IMR-90 (cell line): Measurements from ENCODE around the gene CAPN10. TPM values are rescaled to one million over a fixed set of nuclear protein-coding genes. Genes with fewer than 3 reads are reported as not detected.

ENCODE experiments used
- ATAC-seq: fragments of 200-7000 bp; cut with Tn5 transposase; 2 replicates; pipeline ENCODE4 v1.9.1; 2020; ENCODE audit warnings: low read depth, mild to moderate bottlenecking, moderate library complexity
- BruUV-seq: library from RNA; stranded (reverse); fragments of 400-500 nt; replicated peaks from 2 replicates; lab custom pipeline; 2021; lab: Mats Ljungman, UMichigan
- CTCF ChIA-PET: fragments of 300-600 bp; formaldehyde crosslinking; extraction: SDS; loops from one replicate; lab custom pipeline; 2021; ENCODE audit warnings: antibody characterized with exemption; lab: Yijun Ruan, JAX
- POLR2A ChIA-PET: fragments of 300-600 bp; sonication (Branson Sonifier 250); formaldehyde crosslinking; loops from one replicate; lab custom pipeline; 2022; ENCODE audit warnings: antibody characterized with exemption; ENCODE audit not compliant: unreplicated experiment; lab: Charles Lee
- DNase-seq: peaks from one replicate; pipeline ENCODE4 v3.0.0; 2013
- H2AFZ ChIP-seq: replicated peaks from 2 replicates; pipeline ENCODE3; 2013; ENCODE audit warnings: low read length, mild to moderate bottlenecking; ENCODE audit not compliant: poor library complexity
- H2AK5ac ChIP-seq: 2 replicates; pipeline ENCODE4 v1.6.1; 2013; ENCODE audit warnings: low read depth, low read length, inconsistent platforms
- H2AK9ac ChIP-seq: replicated peaks from 2 replicates; pipeline ENCODE3; 2013; ENCODE audit warnings: mild to moderate bottlenecking, low read depth, low read length, moderate library complexity; ENCODE audit not compliant: poor library complexity
- H2BK120ac ChIP-seq: 2 replicates; pipeline ENCODE4 v1.6.1; 2013; ENCODE audit warnings: low read depth, low read length, inconsistent platforms
- H2BK15ac ChIP-seq: 3 replicates; pipeline ENCODE4 v1.6.1; 2013; ENCODE audit warnings: low read depth, low read length, inconsistent platforms
- H2BK20ac ChIP-seq: 2 replicates; pipeline ENCODE4 v1.6.1; 2013; ENCODE audit warnings: low read depth, mild to moderate bottlenecking, inconsistent platforms, low read length, moderate library complexity
- H2BK5ac ChIP-seq: 2 replicates; pipeline ENCODE4 v1.6.1; 2013; ENCODE audit warnings: mild to moderate bottlenecking, low read depth, low read length, inconsistent platforms; ENCODE audit not compliant: poor library complexity, severe bottlenecking
- H3K14ac ChIP-seq: replicated peaks from 2 replicates; pipeline ENCODE4 v1.6.1; 2013; ENCODE audit warnings: low read depth, low read length, inconsistent platforms
- H3K18ac ChIP-seq: 2 replicates; pipeline ENCODE4 v1.6.1; 2013; ENCODE audit warnings: low read depth, low read length, control low read depth
- H3K23ac ChIP-seq: 2 replicates; pipeline ENCODE4 v1.6.1; 2013; ENCODE audit warnings: low read depth, low read length, inconsistent platforms
- H3K27ac ChIP-seq: 2 replicates; pipeline ENCODE4 v1.5.1; 2013; ENCODE audit warnings: mild to moderate bottlenecking, control low read depth, low read length; ENCODE audit not compliant: insufficient read depth
- H3K27me3 ChIP-seq: 2 replicates; pipeline ENCODE4 v1.6.1; 2013; ENCODE audit warnings: low read length; ENCODE audit not compliant: control insufficient read depth, insufficient read depth
- H3K36me3 ChIP-seq: 2 replicates; pipeline ENCODE4 v1.6.1; 2013; ENCODE audit warnings: low read length, mixed read lengths; ENCODE audit not compliant: control insufficient read depth, insufficient read depth
- H3K4ac ChIP-seq: 2 replicates; pipeline ENCODE4 v1.6.1; 2013; ENCODE audit warnings: low read depth, low read length, inconsistent platforms
- H3K4me1 ChIP-seq: 2 replicates; pipeline ENCODE4 v1.6.1; 2013; ENCODE audit warnings: low read length, mixed read lengths; ENCODE audit not compliant: control insufficient read depth, insufficient read depth
- H3K4me2 ChIP-seq: 2 replicates; pipeline ENCODE4 v1.6.1; 2013; ENCODE audit warnings: low read depth, mild to moderate bottlenecking, control low read depth, low read length, moderate library complexity
- H3K4me3 ChIP-seq: 2 replicates; pipeline ENCODE4 v1.5.1; 2013; ENCODE audit warnings: low read depth, mild to moderate bottlenecking, control low read depth, low read length, moderate library complexity; ENCODE audit not compliant: insufficient read depth
- H3K56ac ChIP-seq: 2 replicates; pipeline ENCODE4 v1.6.1; 2013; ENCODE audit warnings: low read length, inconsistent platforms; ENCODE audit not compliant: insufficient read depth; ENCODE audit errors: extremely low read depth
- H3K79me1 ChIP-seq, 2 experiments: 2 replicates each; pipeline ENCODE4 v1.6.1; 2013; ENCODE audit warnings: low read length in 2 of 2, inconsistent platforms in 1 of 2, low read depth in 1 of 2
- H3K9ac ChIP-seq: 2 replicates; pipeline ENCODE4 v1.6.1; 2013; ENCODE audit warnings: low read depth, low read length, control low read depth
- H3K9me1 ChIP-seq: 2 replicates; pipeline ENCODE4 v1.6.1; 2013; ENCODE audit warnings: low read length, inconsistent platforms; ENCODE audit not compliant: insufficient read depth
- H3K9me3 ChIP-seq: 2 replicates; pipeline ENCODE4 v1.6.1; 2013; ENCODE audit warnings: low read length; ENCODE audit not compliant: control insufficient read depth, insufficient read depth
- H4K20me1 ChIP-seq: 2 replicates; pipeline ENCODE4 v1.6.1; 2013; ENCODE audit warnings: low read length, inconsistent platforms; ENCODE audit not compliant: insufficient read depth
- H4K5ac ChIP-seq: 2 replicates; pipeline ENCODE4 v1.6.1; 2013; ENCODE audit warnings: mild to moderate bottlenecking, low read depth, low read length, control low read depth
- H4K8ac ChIP-seq, 2 experiments: 2 replicates each; pipeline ENCODE4 v1.6.1; 2013; ENCODE audit warnings: low read depth in 2 of 2, low read length in 2 of 2, control low read depth in 1 of 2, inconsistent platforms in 1 of 2
- H4K91ac ChIP-seq: 2 replicates; pipeline ENCODE4 v1.6.1; 2013; ENCODE audit warnings: low read depth, low read length, inconsistent platforms; ENCODE audit not compliant: insufficient read depth
- MAFK ChIP-seq: IDR thresholded peaks from 2 replicates; pipeline ENCODE4 v1.6.1; 2012; ENCODE audit warnings: low read depth, low read length, improper control_type of control experiment
- MAZ ChIP-seq: IDR thresholded peaks from 2 replicates; pipeline ENCODE4 v1.6.1; 2012; ENCODE audit warnings: low read depth, mild to moderate bottlenecking, low read length, improper control_type of control experiment, moderate library complexity, borderline replicate concordance
- SMC3 ChIP-seq: fragments of 150-350 bp; IDR thresholded peaks from 2 replicates; pipeline ENCODE4 v1.6.1; 2016; ENCODE audit warnings: low read depth, mild to moderate bottlenecking, antibody characterized with exemption, low read length, moderate library complexity
- WGBS, 2 experiments: methylation state at CpG; one replicate each; pipeline versions ENCODE4 v1.1.5 to v1.1.7; 2013; ENCODE audit warnings: missing lambda C conversion rate in 2 of 2; ENCODE audit not compliant: insufficient read length in 1 of 2; ENCODE audit errors: extremely low coverage in 2 of 2; 5-methylcytosine and 5-hydroxymethylcytosine counted together
- dilution Hi-C: fragments of 300-500 bp; cut with HindIII; formaldehyde crosslinking; loops from one replicate; pipeline ENCODE4 v1.14.3; 2018; ENCODE audit warnings: low sequenced_read_pairs; ENCODE audit not compliant: unreplicated experiment
- in situ Hi-C: fragments of 300-500 bp; cut with MboI; formaldehyde crosslinking; loops from 3 replicates; pipeline ENCODE4 v1.14.3; 2019; ENCODE audit warnings: low sequenced_read_pairs, inconsistent platforms, mixed read lengths
- intact Hi-C: fragments of 100-400 bp; cut with micrococcal nuclease; formaldehyde crosslinking; loops from 2 replicates; pipeline ENCODE4 v1.10.0; 2022
- polyA plus RNA-seq, 3 experiments: library from polyadenylated mRNA; depleted of rRNA; stranded (reverse); fragments of >200 nt; gene quantifications; 2 replicates each; pipeline ENCODE4 v1.2.3, GENCODE V29; 2012; ENCODE audit warnings: low replicate concordance in 1 of 3
- total RNA-seq: library from RNA; depleted of rRNA; stranded (reverse); fragments of >200 nt; gene quantifications from 2 replicates; pipeline ENCODE4 v1.2.3, GENCODE V29; 2012

CAPN10 gene
- total and polyA plus RNA-seq, 2 of the 4 experiments (the other 2 are of a cell fraction) = 6.3 to 20.9 TPM

DNA sequence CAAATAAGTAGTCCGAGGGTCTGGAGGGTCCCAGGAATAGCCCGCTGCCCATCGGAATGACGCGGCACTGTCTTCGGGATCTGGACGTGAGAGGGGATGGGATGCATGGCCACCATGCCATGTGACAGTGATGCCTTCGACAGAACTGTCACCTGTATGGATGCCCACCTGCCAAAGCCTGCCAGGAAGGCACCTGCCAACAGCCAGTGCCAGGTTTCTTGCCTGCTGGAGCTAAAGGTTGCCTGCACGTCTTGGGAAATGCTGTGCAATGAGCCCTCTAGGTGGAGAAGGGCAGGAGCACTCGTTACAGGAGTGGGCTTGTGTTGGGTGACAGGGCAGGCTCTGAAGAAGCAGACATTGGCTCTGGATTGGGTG is 59.3 kb downstream of the CAPN10 start:
- Histone ChIP-seq H3K4me3 (no peak overlapping the region), H3K36me3 (no peaks in the 10 kb centered on the region), H4K91ac (no peak overlapping the region), H2AFZ (no peak overlapping the region), H3K4ac (no peak overlapping the region), H3K18ac (no peak overlapping the region), H3K4me1 (no peaks in the 10 kb centered on the region), H4K20me1 (no peaks in the 10 kb centered on the region), H3K9ac (no peak overlapping the region), H3K9me1 (no peaks in the 10 kb centered on the region), H3K14ac (no peak overlapping the region), H3K79me1 (no peaks in the 10 kb centered on the region), H3K4me2 (no peak overlapping the region), H4K8ac (no peak overlapping the region), H2AK9ac (no peak overlapping the region), H2BK15ac (no peak overlapping the region), H4K5ac (no peak overlapping the region), H2BK120ac (no peak overlapping the region), H3K23ac (no peak overlapping the region), H3K27me3 (peaks cover 66% of the 10 kb centered on the region), H2BK5ac (no peak overlapping the region), H3K9me3 (no peaks in the 10 kb centered on the region), H2AK5ac (no peak overlapping the region), H2BK20ac (no peak overlapping the region), H3K27ac (no peak overlapping the region), H3K56ac (no peak overlapping the region)
- TF ChIP-seq MAFK (no peak), SMC3 (no peak), MAZ (no peak)
- no peak for ATAC-seq
- in situ Hi-C loops (no loop called here), intact Hi-C loops (no loop called here), dilution Hi-C loops (no loop called here)
- no TSS peak for BruUV-seq
- no peak for DNase-seq
- CTCF ChIA-PET = no interaction called here
- POLR2A ChIA-PET = no interaction called here
- WGBS, 2 experiments = 68% methylated on average over 10 of the region's 10 CpGs; no CpG with 5 or more reads in 1 of the 2 experiments
